AG09319 (cell line): Measurements from ENCODE around the gene NCAPD2.
"Not testable (repeated sequence)": the region's sequence is repeated elsewhere in the genome, so short reads cannot be mapped to it uniquely, and the experiment has no call there.

Source experiments
- DNase-seq: peaks from one replicate; pipeline ENCODE4 v3.0.0-alpha.2; 2010; ENCODE audit warnings: low read depth; ENCODE audit errors: extremely low read depth
- TF ChIP-seq, protein P1 (sequence below): IDR thresholded peaks from 2 replicates; pipeline ENCODE4 v1.5.1; 2011; ENCODE audit warnings: low read depth, mild to moderate bottlenecking, inconsistent platforms, low read length, moderate library complexity

Gene NCAPD2

DNA sequence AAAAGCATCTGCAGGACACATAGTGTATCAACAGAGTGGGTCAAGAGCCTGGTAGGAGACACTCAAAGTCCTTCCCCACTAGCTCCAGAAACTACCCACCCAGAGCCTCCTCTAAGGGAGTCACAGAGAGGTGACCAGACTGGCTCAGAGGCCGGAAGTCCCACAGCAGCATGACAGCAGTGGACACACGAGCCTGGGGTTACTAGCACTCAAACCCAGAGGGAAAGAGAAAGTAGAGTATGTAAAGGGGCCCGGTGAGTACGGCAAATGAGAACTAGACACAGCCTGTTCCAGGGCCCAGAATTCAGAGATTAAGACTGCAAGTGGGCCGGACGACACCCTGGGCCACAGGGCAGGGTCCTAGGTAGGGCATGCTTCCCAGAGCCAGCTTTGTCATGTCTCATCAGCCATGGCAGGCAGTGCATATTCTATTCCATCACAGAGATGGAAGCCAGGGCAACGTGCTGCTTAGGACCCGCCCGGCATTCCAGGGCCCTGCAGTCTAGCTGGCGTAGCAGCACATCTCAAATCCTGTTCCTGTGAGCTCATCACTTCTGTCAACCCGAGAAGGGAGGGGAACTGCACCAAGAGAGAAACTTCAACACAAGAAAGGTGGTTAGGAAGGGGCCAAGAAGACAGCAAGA is 57.7 kb downstream of the NCAPD2 start:
- no peak for DNase-seq
- TF ChIP-seq, protein P1, sequence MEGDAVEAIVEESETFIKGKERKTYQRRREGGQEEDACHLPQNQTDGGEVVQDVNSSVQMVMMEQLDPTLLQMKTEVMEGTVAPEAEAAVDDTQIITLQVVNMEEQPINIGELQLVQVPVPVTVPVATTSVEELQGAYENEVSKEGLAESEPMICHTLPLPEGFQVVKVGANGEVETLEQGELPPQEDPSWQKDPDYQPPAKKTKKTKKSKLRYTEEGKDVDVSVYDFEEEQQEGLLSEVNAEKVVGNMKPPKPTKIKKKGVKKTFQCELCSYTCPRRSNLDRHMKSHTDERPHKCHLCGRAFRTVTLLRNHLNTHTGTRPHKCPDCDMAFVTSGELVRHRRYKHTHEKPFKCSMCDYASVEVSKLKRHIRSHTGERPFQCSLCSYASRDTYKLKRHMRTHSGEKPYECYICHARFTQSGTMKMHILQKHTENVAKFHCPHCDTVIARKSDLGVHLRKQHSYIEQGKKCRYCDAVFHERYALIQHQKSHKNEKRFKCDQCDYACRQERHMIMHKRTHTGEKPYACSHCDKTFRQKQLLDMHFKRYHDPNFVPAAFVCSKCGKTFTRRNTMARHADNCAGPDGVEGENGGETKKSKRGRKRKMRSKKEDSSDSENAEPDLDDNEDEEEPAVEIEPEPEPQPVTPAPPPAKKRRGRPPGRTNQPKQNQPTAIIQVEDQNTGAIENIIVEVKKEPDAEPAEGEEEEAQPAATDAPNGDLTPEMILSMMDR, result no peak

DNA sequence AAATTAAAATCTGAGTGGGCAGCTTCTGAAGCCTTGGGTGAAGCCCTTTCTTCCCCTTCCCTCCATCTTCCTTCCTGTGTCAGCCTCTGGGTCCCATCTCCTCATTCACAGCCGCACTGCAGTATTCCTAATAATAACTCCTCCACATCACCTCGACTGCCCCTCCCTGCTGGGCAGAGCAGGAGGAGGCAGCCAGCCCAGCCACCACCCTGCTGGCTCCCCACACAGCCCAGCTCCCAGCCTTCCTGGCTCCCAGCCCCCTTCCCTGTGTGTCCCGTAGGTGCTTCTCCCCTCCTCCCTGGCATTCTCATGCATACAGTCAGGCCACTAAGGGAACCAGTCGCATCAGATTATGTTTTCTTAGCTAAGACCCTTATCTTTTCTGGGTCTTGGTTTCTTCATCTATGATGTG is 58.2 kb downstream of the NCAPD2 start:
- TF ChIP-seq, protein P1, result no peak
- no peak for DNase-seq

DNA sequence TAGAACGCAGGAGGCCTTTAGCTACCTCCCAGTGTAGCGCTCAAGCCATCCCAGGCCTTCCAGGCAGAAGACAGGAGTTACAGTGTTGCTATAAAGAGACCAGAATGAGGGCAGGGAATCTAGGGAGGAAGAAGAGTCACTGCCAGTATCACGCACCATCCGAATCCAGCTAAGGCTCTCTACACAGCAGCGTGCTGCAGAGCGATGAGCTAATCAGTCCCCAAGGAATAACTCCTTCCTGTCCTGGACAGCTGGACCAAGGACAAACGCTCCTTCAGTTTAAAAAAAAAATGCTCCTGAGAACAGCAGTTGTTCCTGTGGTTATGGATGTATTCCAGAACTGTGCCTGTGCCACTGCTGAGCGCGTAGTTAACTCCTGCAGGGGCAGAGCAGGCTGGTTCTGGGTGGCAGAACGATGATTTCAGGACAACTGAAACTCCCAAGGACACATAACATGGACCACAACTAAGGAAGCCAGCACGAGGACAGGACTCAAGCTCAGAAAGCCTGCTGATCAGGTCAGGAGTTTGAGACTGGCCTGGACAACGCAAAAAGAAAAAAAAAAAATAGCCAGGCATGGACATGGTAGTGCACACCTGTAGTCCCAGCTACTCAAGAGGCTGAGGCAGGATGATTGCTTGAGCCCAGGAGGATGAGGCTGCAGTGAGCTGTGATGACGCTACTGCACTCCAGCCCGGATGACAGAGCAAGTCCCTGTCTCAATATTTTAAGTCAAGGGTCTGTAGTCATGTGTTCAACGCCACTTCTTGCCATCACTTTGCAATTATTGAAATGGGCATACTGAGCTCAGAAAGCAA is 59.4 kb downstream of the NCAPD2 start:
- DNase-seq, result no peak
- TF ChIP-seq, protein P1, result no peak

DNA sequence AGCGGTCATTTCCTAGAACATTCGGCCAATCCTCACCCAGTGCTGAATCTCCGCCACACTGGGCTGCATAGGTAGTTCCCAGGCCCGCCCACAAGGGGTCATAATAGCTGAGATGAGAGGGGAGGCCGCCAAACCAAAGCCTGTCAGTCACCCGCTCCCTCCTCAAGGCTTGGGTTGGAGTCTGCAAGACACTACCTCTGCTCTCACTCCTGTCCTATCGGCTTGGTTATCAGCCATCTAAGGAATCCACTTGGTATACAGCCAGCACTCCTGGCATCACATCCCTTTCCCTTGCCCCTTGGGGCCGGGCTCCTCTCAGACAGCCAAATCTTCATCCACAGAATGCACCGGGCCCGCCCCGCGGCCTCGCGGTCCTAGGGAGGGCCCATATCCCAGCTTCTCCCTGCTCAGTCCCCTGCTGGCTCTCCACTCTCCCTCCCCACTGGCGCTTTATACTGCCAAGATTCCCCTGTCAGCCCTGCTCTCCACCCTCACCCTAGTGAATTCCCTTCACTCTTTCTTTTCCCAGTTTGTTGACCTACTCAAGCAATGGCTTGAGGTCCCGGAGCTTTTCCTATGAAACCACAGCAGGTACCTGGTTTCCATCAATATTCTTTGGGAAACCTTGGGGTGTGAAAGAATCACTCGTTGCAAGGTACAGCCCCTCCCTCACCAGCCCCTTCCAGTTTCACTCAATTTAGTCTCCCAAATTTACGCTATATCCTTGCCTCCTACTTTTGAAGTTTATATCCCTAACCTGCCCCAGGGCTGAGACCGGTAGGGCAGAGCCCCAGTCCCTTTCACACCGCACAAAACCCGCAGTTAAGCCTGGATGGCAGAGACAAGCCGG is 60.5 kb downstream of the NCAPD2 start:
- TF ChIP-seq, protein P1, result peak; percentile 65
- no peak for DNase-seq

DNA sequence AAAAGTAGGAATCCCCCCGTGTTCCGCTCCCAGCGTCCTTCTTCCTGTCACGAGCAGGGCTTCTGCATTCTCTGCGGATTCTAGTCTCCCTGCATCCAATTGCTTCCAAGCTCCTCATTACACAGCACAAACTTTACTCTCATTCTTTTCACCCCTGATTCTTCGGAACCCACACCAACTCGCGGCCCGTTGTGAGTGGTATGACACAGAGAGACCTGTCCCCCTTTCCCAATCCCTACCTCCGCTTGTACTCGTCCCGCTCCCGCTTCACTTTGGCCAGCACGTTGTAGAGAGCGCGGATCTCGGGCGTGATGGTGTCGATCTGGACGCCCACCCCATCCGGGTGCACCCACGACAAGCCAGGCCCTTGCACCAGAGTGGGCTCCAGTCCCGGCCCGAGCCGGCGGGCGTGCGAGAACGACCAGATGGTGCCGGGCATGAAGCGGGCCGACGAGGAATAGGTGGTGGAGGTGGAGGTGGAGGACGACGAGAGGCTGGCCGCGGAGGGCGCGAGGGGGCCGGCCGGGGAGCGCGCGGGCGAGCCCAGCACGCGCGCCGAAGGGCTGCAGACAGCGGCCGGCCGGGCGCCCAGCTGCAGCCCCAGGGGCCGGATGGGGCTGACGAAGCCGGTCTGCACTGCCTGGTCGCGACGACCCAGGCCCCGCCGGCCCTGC is 61.3 kb downstream of the NCAPD2 start:
- DNase-seq, result no peak
- TF ChIP-seq, protein P1, result no peak

DNA sequence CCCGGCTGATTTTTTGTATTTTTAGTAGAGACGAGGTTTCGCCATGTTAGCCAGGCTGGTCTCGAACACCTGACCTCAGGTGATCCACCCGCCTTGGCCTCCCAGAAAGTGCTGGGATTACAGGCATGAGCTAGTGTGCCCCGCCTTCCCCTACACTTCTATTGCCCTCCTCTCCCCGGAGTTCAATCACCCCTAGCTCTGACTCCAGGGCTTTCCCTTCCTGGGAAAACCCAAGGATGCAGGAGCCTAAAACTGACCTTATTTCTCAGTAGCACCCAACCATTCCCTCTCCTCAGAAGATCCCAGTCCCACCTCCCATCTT is 62.6 kb downstream of the NCAPD2 start:
- not testable (repeated sequence) for DNase-seq

DNA sequence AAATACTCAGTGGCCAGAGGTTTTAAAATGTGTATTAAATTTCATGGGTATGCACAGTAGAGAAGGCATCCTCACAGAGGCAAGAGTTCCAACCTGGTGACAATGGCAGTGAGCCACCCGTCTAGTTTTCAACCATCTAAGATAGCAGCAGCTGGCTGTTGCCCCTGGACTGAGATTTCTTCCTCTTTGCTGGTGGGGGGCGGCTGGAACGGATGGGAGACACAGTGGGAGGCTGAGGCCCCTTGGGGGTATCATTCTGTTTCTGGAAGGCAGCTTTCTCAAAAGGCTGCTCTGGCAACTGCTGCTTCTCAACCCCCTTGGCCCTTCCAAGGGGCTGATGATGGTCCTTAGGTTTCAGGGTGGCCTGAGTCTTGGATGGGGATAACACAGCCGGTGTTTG is 63.0 kb downstream of the NCAPD2 start:
- TF ChIP-seq, protein P1, result no peak
- no peak for DNase-seq
